IMR-90 (cell line): ENCODE results near the gene MS4A6A. TPM values are rescaled to one million over a fixed set of nuclear protein-coding genes. Genes with fewer than 3 reads are reported as not detected.

ENCODE experiments used
- ATAC-seq: fragments of 200-7000 bp; cut with Tn5 transposase; 2 replicates; pipeline ENCODE4 v1.9.1; 2020; ENCODE audit warnings: low read depth, mild to moderate bottlenecking, moderate library complexity
- BruUV-seq: library from RNA; stranded (reverse); fragments of 400-500 nt; replicated peaks from 2 replicates; lab custom pipeline; 2021; lab: Mats Ljungman, UMichigan
- CTCF ChIA-PET: fragments of 300-600 bp; formaldehyde crosslinking; extraction: SDS; loops from one replicate; lab custom pipeline; 2021; ENCODE audit warnings: antibody characterized with exemption; lab: Yijun Ruan, JAX
- POLR2A ChIA-PET: fragments of 300-600 bp; sonication (Branson Sonifier 250); formaldehyde crosslinking; loops from one replicate; lab custom pipeline; 2022; ENCODE audit warnings: antibody characterized with exemption; ENCODE audit not compliant: unreplicated experiment; lab: Charles Lee
- DNase-seq: peaks from one replicate; pipeline ENCODE4 v3.0.0; 2013
- H2AFZ ChIP-seq: replicated peaks from 2 replicates; pipeline ENCODE3; 2013; ENCODE audit warnings: low read length, mild to moderate bottlenecking; ENCODE audit not compliant: poor library complexity
- H2AK5ac ChIP-seq: 2 replicates; pipeline ENCODE4 v1.6.1; 2013; ENCODE audit warnings: low read depth, low read length, inconsistent platforms
- H2AK9ac ChIP-seq: replicated peaks from 2 replicates; pipeline ENCODE3; 2013; ENCODE audit warnings: mild to moderate bottlenecking, low read depth, low read length, moderate library complexity; ENCODE audit not compliant: poor library complexity
- H2BK120ac ChIP-seq: 2 replicates; pipeline ENCODE4 v1.6.1; 2013; ENCODE audit warnings: low read depth, low read length, inconsistent platforms
- H2BK15ac ChIP-seq: 3 replicates; pipeline ENCODE4 v1.6.1; 2013; ENCODE audit warnings: low read depth, low read length, inconsistent platforms
- H2BK20ac ChIP-seq: 2 replicates; pipeline ENCODE4 v1.6.1; 2013; ENCODE audit warnings: low read depth, mild to moderate bottlenecking, inconsistent platforms, low read length, moderate library complexity
- H2BK5ac ChIP-seq: 2 replicates; pipeline ENCODE4 v1.6.1; 2013; ENCODE audit warnings: mild to moderate bottlenecking, low read depth, low read length, inconsistent platforms; ENCODE audit not compliant: poor library complexity, severe bottlenecking
- H3K14ac ChIP-seq: replicated peaks from 2 replicates; pipeline ENCODE4 v1.6.1; 2013; ENCODE audit warnings: low read depth, low read length, inconsistent platforms
- H3K18ac ChIP-seq: 2 replicates; pipeline ENCODE4 v1.6.1; 2013; ENCODE audit warnings: low read depth, low read length, control low read depth
- H3K23ac ChIP-seq: 2 replicates; pipeline ENCODE4 v1.6.1; 2013; ENCODE audit warnings: low read depth, low read length, inconsistent platforms
- H3K27ac ChIP-seq: 2 replicates; pipeline ENCODE4 v1.5.1; 2013; ENCODE audit warnings: mild to moderate bottlenecking, control low read depth, low read length; ENCODE audit not compliant: insufficient read depth
- H3K27me3 ChIP-seq: 2 replicates; pipeline ENCODE4 v1.6.1; 2013; ENCODE audit warnings: low read length; ENCODE audit not compliant: control insufficient read depth, insufficient read depth
- H3K36me3 ChIP-seq: 2 replicates; pipeline ENCODE4 v1.6.1; 2013; ENCODE audit warnings: low read length, mixed read lengths; ENCODE audit not compliant: control insufficient read depth, insufficient read depth
- H3K4ac ChIP-seq: 2 replicates; pipeline ENCODE4 v1.6.1; 2013; ENCODE audit warnings: low read depth, low read length, inconsistent platforms
- H3K4me1 ChIP-seq: 2 replicates; pipeline ENCODE4 v1.6.1; 2013; ENCODE audit warnings: low read length, mixed read lengths; ENCODE audit not compliant: control insufficient read depth, insufficient read depth
- H3K4me2 ChIP-seq: 2 replicates; pipeline ENCODE4 v1.6.1; 2013; ENCODE audit warnings: low read depth, mild to moderate bottlenecking, control low read depth, low read length, moderate library complexity
- H3K4me3 ChIP-seq: 2 replicates; pipeline ENCODE4 v1.5.1; 2013; ENCODE audit warnings: low read depth, mild to moderate bottlenecking, control low read depth, low read length, moderate library complexity; ENCODE audit not compliant: insufficient read depth
- H3K56ac ChIP-seq: 2 replicates; pipeline ENCODE4 v1.6.1; 2013; ENCODE audit warnings: low read length, inconsistent platforms; ENCODE audit not compliant: insufficient read depth; ENCODE audit errors: extremely low read depth
- H3K79me1 ChIP-seq, 2 experiments: 2 replicates each; pipeline ENCODE4 v1.6.1; 2013; ENCODE audit warnings: low read length in 2 of 2, inconsistent platforms in 1 of 2, low read depth in 1 of 2
- H3K9ac ChIP-seq: 2 replicates; pipeline ENCODE4 v1.6.1; 2013; ENCODE audit warnings: low read depth, low read length, control low read depth
- H3K9me1 ChIP-seq: 2 replicates; pipeline ENCODE4 v1.6.1; 2013; ENCODE audit warnings: low read length, inconsistent platforms; ENCODE audit not compliant: insufficient read depth
- H3K9me3 ChIP-seq: 2 replicates; pipeline ENCODE4 v1.6.1; 2013; ENCODE audit warnings: low read length; ENCODE audit not compliant: control insufficient read depth, insufficient read depth
- H4K20me1 ChIP-seq: 2 replicates; pipeline ENCODE4 v1.6.1; 2013; ENCODE audit warnings: low read length, inconsistent platforms; ENCODE audit not compliant: insufficient read depth
- H4K5ac ChIP-seq: 2 replicates; pipeline ENCODE4 v1.6.1; 2013; ENCODE audit warnings: mild to moderate bottlenecking, low read depth, low read length, control low read depth
- H4K8ac ChIP-seq, 2 experiments: 2 replicates each; pipeline ENCODE4 v1.6.1; 2013; ENCODE audit warnings: low read depth in 2 of 2, low read length in 2 of 2, control low read depth in 1 of 2, inconsistent platforms in 1 of 2
- H4K91ac ChIP-seq: 2 replicates; pipeline ENCODE4 v1.6.1; 2013; ENCODE audit warnings: low read depth, low read length, inconsistent platforms; ENCODE audit not compliant: insufficient read depth
- BHLHE40 ChIP-seq: fragments of 150-350 bp; IDR thresholded peaks from 2 replicates; pipeline ENCODE4 v1.6.1; 2016; ENCODE audit warnings: mild to moderate bottlenecking, low read depth, low read length
- CEBPB ChIP-seq: IDR thresholded peaks from 2 replicates; pipeline ENCODE4 v1.6.1; 2012; ENCODE audit warnings: low read depth, low read length, improper control_type of control experiment
- CHD1 ChIP-seq: IDR thresholded peaks from 2 replicates; pipeline ENCODE4 v1.6.1; 2012; ENCODE audit warnings: low read depth, low read length, improper control_type of control experiment
- FOS ChIP-seq: fragments of 150-350 bp; IDR thresholded peaks from 2 replicates; pipeline ENCODE4 v1.6.1; 2016; ENCODE audit warnings: low read depth, low read length
- MAFK ChIP-seq: IDR thresholded peaks from 2 replicates; pipeline ENCODE4 v1.6.1; 2012; ENCODE audit warnings: low read depth, low read length, improper control_type of control experiment
- MAZ ChIP-seq: IDR thresholded peaks from 2 replicates; pipeline ENCODE4 v1.6.1; 2012; ENCODE audit warnings: low read depth, mild to moderate bottlenecking, low read length, improper control_type of control experiment, moderate library complexity, borderline replicate concordance
- NFE2L2 ChIP-seq: fragments of 150-350 bp; IDR thresholded peaks from 2 replicates; pipeline ENCODE4 v1.6.1; 2016; ENCODE audit warnings: low read depth, mild to moderate bottlenecking, low read length
- POLR2A ChIP-seq: IDR thresholded peaks from 2 replicates; pipeline ENCODE4 v1.6.1; 2012; ENCODE audit warnings: mild to moderate bottlenecking, low read depth, low read length
- RAD21 ChIP-seq: IDR thresholded peaks from 2 replicates; pipeline ENCODE4 v1.6.1; 2012; ENCODE audit warnings: low read length, improper control_type of control experiment
- RCOR1 ChIP-seq: IDR thresholded peaks from 2 replicates; pipeline ENCODE4 v1.6.1; 2012; ENCODE audit warnings: mild to moderate bottlenecking, low read length, improper control_type of control experiment; ENCODE audit not compliant: insufficient replicate concordance
- RFX5 ChIP-seq: IDR thresholded peaks from 2 replicates; pipeline ENCODE4 v1.8.0; 2012; ENCODE audit warnings: low read depth, mild to moderate bottlenecking, low read length, moderate library complexity
- SMC3 ChIP-seq: fragments of 150-350 bp; IDR thresholded peaks from 2 replicates; pipeline ENCODE4 v1.6.1; 2016; ENCODE audit warnings: low read depth, mild to moderate bottlenecking, antibody characterized with exemption, low read length, moderate library complexity
- WGBS, 2 experiments: methylation state at CpG; one replicate each; pipeline versions ENCODE4 v1.1.5 to v1.1.7; 2013; ENCODE audit warnings: missing lambda C conversion rate in 2 of 2; ENCODE audit not compliant: insufficient read length in 1 of 2; ENCODE audit errors: extremely low coverage in 2 of 2; 5-methylcytosine and 5-hydroxymethylcytosine counted together
- dilution Hi-C: fragments of 300-500 bp; cut with HindIII; formaldehyde crosslinking; loops from one replicate; pipeline ENCODE4 v1.14.3; 2018; ENCODE audit warnings: low sequenced_read_pairs; ENCODE audit not compliant: unreplicated experiment
- in situ Hi-C: fragments of 300-500 bp; cut with MboI; formaldehyde crosslinking; loops from 3 replicates; pipeline ENCODE4 v1.14.3; 2019; ENCODE audit warnings: low sequenced_read_pairs, inconsistent platforms, mixed read lengths
- intact Hi-C: fragments of 100-400 bp; cut with micrococcal nuclease; formaldehyde crosslinking; loops from 2 replicates; pipeline ENCODE4 v1.10.0; 2022
- polyA plus RNA-seq, 3 experiments: library from polyadenylated mRNA; depleted of rRNA; stranded (reverse); fragments of >200 nt; gene quantifications; 2 replicates each; pipeline ENCODE4 v1.2.3, GENCODE V29; 2012; ENCODE audit warnings: low replicate concordance in 1 of 3
- total RNA-seq: library from RNA; depleted of rRNA; stranded (reverse); fragments of >200 nt; gene quantifications from 2 replicates; pipeline ENCODE4 v1.2.3, GENCODE V29; 2012
- TF ChIP-seq, protein P1 (sequence below): fragments of 150-350 bp; IDR thresholded peaks from 2 replicates; pipeline ENCODE4 v1.6.1; 2017; ENCODE audit warnings: mild to moderate bottlenecking, antibody characterized with exemption, low read length, low read depth
- TF ChIP-seq, protein P2 (sequence below): fragments of 150-350 bp; IDR thresholded peaks from 2 replicates; pipeline ENCODE4 v1.6.1; 2016; ENCODE audit warnings: low read depth, mild to moderate bottlenecking, low read length, moderate library complexity, borderline replicate concordance

MS4A6A gene
- total and polyA plus RNA-seq, 2 of the 4 experiments (the other 2 are of a cell fraction) = not detected

DNA sequence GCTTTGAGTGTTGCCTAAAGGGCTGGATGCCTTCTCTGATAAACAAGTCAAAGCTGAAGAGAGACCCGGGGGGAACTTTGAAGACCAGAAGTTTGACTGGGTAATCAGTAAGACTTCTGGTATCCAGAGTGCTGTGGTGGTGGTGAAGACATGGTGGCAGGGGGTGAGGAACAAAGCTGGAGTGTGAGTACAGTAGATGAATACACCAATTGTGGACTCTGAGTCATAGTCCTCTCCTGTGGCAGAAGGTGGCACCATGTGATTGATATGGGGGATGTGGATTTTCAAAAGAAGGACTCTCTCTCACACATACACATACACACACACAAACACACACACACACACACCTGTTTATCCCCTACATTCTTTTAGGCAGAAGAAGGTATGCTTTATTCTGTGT is 12.3 kb downstream of the MS4A6A start:
- no peak overlapping the region for H3K23ac ChIP-seq
- no peak overlapping the region for H4K5ac ChIP-seq
- intact Hi-C loops = no loop called here
- H3K56ac ChIP-seq = no peak overlapping the region
- no peak overlapping the region for H4K8ac ChIP-seq
- no peaks in the 10 kb centered on the region for H3K79me1 ChIP-seq
- in situ Hi-C loops = no loop called here
- H3K14ac ChIP-seq = no peak overlapping the region
- H3K9ac ChIP-seq = no peak overlapping the region
- H3K9me1 ChIP-seq = no peaks in the 10 kb centered on the region
- H3K4ac ChIP-seq = no peak overlapping the region
- H3K4me1 ChIP-seq = no peaks in the 10 kb centered on the region
- H4K20me1 ChIP-seq = no peaks in the 10 kb centered on the region
- no peaks in the 10 kb centered on the region for H3K36me3 ChIP-seq
- POLR2A ChIA-PET = no interaction called here
- no peak overlapping the region for H3K4me3 ChIP-seq
- dilution Hi-C loops = no loop called here
- H2AK5ac ChIP-seq = no peak overlapping the region
- H2AK9ac ChIP-seq = no peak overlapping the region
- WGBS, 2 experiments = 67% methylated on average over 1 of the region's 1 CpG; no CpG with 5 or more reads in 1 of the 2 experiments
- no peak overlapping the region for H4K91ac ChIP-seq
- H3K18ac ChIP-seq = no peak overlapping the region
- no peak overlapping the region for H2BK20ac ChIP-seq
- CTCF ChIA-PET = no interaction called here
- H2BK5ac ChIP-seq = no peak overlapping the region
- no peak overlapping the region for H2BK120ac ChIP-seq
- H3K4me2 ChIP-seq = no peak overlapping the region
- no peak overlapping the region for H2AFZ ChIP-seq
- H3K9me3 ChIP-seq = peaks cover 8% of the 10 kb centered on the region; the same call in 1 of the 2 replicates
- H2BK15ac ChIP-seq = no peak overlapping the region
- no TSS peak for BruUV-seq
- TF ChIP-seq RFX5 = no peak
- no peak for TF ChIP-seq CEBPB
- TF ChIP-seq BHLHE40 = no peak
- no peak for TF ChIP-seq CHD1
- no peak for TF ChIP-seq SMC3
- no peak for TF ChIP-seq NFE2L2
- TF ChIP-seq POLR2A = no peak
- TF ChIP-seq, protein P1, sequence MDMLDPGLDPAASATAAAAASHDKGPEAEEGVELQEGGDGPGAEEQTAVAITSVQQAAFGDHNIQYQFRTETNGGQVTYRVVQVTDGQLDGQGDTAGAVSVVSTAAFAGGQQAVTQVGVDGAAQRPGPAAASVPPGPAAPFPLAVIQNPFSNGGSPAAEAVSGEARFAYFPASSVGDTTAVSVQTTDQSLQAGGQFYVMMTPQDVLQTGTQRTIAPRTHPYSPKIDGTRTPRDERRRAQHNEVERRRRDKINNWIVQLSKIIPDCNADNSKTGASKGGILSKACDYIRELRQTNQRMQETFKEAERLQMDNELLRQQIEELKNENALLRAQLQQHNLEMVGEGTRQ = no peak
- TF ChIP-seq MAZ = no peak
- TF ChIP-seq, protein P2, sequence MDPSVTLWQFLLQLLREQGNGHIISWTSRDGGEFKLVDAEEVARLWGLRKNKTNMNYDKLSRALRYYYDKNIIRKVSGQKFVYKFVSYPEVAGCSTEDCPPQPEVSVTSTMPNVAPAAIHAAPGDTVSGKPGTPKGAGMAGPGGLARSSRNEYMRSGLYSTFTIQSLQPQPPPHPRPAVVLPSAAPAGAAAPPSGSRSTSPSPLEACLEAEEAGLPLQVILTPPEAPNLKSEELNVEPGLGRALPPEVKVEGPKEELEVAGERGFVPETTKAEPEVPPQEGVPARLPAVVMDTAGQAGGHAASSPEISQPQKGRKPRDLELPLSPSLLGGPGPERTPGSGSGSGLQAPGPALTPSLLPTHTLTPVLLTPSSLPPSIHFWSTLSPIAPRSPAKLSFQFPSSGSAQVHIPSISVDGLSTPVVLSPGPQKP = no peak
- TF ChIP-seq FOS = no peak
- no peak for TF ChIP-seq MAFK
- TF ChIP-seq RAD21 = no peak
- no peak for TF ChIP-seq RCOR1
- no peak for DNase-seq
- H3K27me3 ChIP-seq = no peaks in the 10 kb centered on the region
- H3K27ac ChIP-seq = no peak overlapping the region
- no peak for ATAC-seq
